Lung (tissue), 12 donors: Measurements from ENCODE around the gene ZFYVE28. TPM values are rescaled to one million over a fixed set of nuclear protein-coding genes. Genes with fewer than 3 reads are reported as not detected.
A peak's percentile ranks its signal among the peaks of the same experiment; 100 is the strongest.

Experiments
- ATAC-seq: fragments of 200-7000 bp; cut with Tn5 transposase; one replicate; pipeline ENCODE4 v1.9.1; 2020; ENCODE audit warnings: moderate number of reproducible peaks; ENCODE audit not compliant: insufficient read depth, low FRiP score
- DNase-seq, 3 donors: peaks; one replicate each; pipeline ENCODE4 v3.0.0-alpha.2; 2013 to 2017
- H3K27ac ChIP-seq, 2 donors: one replicate each; pipeline ENCODE4 v1.5.1; 2013; ENCODE audit warnings: mild to moderate bottlenecking in 2 of 2, moderate library complexity in 2 of 2, control low read depth in 1 of 2, inconsistent platforms in 1 of 2, low read depth in 1 of 2, low read length in 1 of 2
- H3K27me3 ChIP-seq, 3 donors: one replicate each; pipeline ENCODE4 v1.5.1; 2013; ENCODE audit warnings: low read length in 2 of 3; ENCODE audit not compliant: control insufficient read depth in 3 of 3, insufficient read depth in 3 of 3
- H3K36me3 ChIP-seq, 4 donors: one replicate each; pipeline ENCODE4 v1.5.1; 2013; ENCODE audit warnings: low read length in 4 of 4, mild to moderate bottlenecking in 1 of 4, moderate library complexity in 1 of 4; ENCODE audit not compliant: control insufficient read depth in 4 of 4, insufficient read depth in 4 of 4
- H3K4me1 ChIP-seq, 5 donors: one replicate each; pipeline ENCODE4 v1.5.1; 2013; ENCODE audit warnings: low read length in 5 of 5, mild to moderate bottlenecking in 2 of 5, moderate library complexity in 1 of 5; ENCODE audit not compliant: control insufficient read depth in 5 of 5, insufficient read depth in 5 of 5
- H3K4me3 ChIP-seq: one replicate; pipeline ENCODE4 v1.5.1; 2013; ENCODE audit warnings: mild to moderate bottlenecking, control low read depth, moderate library complexity
- H3K9ac ChIP-seq, 2 donors: one replicate each; pipeline ENCODE4 v1.5.1; 2013; ENCODE audit warnings: low read length in 2 of 2, control low read depth in 1 of 2; ENCODE audit not compliant: insufficient read depth in 1 of 2
- H3K9me3 ChIP-seq, 4 donors: one replicate each; pipeline ENCODE4 v1.5.1; 2013; ENCODE audit warnings: low read length in 3 of 4, mild to moderate bottlenecking in 1 of 4, moderate library complexity in 1 of 4; ENCODE audit not compliant: control insufficient read depth in 4 of 4, insufficient read depth in 3 of 4
- CTCF ChIP-seq: IDR thresholded peaks from 2 replicates; pipeline ENCODE4 v1.5.1; 2012; ENCODE audit warnings: mild to moderate bottlenecking; ENCODE audit errors: control extremely low read depth, extremely low read depth
- WGBS, 2 donors: extraction: QIAGEN DNeasy Blood & Tissue Kit; methylation state at CpG; one replicate each; pipeline ENCODE4 v1.1.7; 2013; 5-methylcytosine and 5-hydroxymethylcytosine counted together
- polyA plus RNA-seq, 2 donors: library from polyadenylated mRNA; stranded (reverse); fragments of 200-250 nt; gene quantifications; one replicate each; pipeline ENCODE4 v1.2.1, GENCODE V29; 2013
- total RNA-seq, 2 donors: library from RNA; depleted of rRNA in 1 of 2; stranded (reverse); fragments of >200 nt in 1 of 2; gene quantifications; one replicate each; pipeline ENCODE4 v1.2.1, GENCODE V29; 2014 to 2021
- donor health status: control.
- donor health status: control.
- donor health status: Bipolar disorder and iron deficiency.
- donor health status: healthy.
- donor health status: DM: yes; HTN: yes; CAD: no.

ZFYVE28 gene
- total and polyA plus RNA-seq, 4 donors = 6.8 to 10.3 (median 7.6) TPM

GRCh38 chr4:2260344-2261109 is 157.9 kb downstream of the ZFYVE28 start:
- H3K4me1 ChIP-seq = peaks cover 8 to 59% (median 28%) of the 10 kb centered on the region in 5 donors

GRCh38 chr4:2259541-2260343 is 158.7 kb downstream of the ZFYVE28 start:
- Histone ChIP-seq H3K9ac (no peak overlapping the region), H3K4me3 (peak overlapping the region; percentile 81), H3K4me1 (peaks cover 8 to 53% (median 24%) of the 10 kb centered on the region in 5 donors), H3K36me3 (peaks cover 0 to 34% (median 13%) of the 10 kb centered on the region in 4 donors), H3K27ac (peak overlapping the region in 1 of 2 donors; percentile 91), H3K27me3 (no peaks in the 10 kb centered on the region), H3K9me3 (no peaks in the 10 kb centered on the region)
- TF ChIP-seq CTCF = no peak
- WGBS, 2 donors = 82% methylated on average over 15 of the region's 15 CpGs
- ATAC-seq (no peak), DNase-seq (peak in 1 of 3 donors; percentile 9)

More at GRCh38 chr4:2260344-2261109, 157.9 kb downstream of the ZFYVE28 start:
- DNase-seq = peak in 1 of 3 donors; percentile 9
- Histone ChIP-seq H3K9ac (peak overlapping the region; percentile 28 to 55), H3K4me3 (peak overlapping the region; percentile 81), H3K27me3 (no peaks in the 10 kb centered on the region), H3K9me3 (no peaks in the 10 kb centered on the region), H3K36me3 (peaks cover 0 to 29% (median 11%) of the 10 kb centered on the region in 4 donors), H3K27ac (peak overlapping the region; percentile 64 to 91)
- no peak for ATAC-seq
- no peak for TF ChIP-seq CTCF
- 34 to 43% methylated on average over 23 of the region's 23 CpGs for WGBS, 2 donors

DNA sequence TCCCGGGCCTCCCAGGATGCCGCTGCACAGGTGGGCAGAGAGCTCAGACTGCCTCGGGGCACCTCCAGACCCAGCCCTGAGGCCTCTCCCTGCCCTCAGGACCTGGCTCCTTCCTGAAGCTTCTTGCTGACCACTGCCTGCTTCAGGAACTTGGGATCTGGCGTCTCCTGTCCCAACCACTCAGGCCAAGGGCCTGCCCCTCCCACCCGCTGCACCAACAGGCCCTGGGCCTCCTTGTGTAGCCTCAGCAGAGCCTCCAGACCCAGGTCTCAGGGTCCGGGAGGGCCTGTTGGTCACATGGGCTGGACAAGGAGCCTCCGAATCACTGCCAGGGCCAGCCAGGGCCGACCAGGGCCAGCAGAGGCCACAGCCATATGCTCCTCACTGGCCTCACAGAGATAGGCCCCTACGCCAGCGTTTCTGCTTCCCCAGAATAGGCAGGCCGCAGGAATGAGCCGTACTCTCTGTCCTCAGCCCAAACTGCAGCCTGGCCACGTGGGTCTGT is 159.4 kb downstream of the ZFYVE28 start:
- Histone ChIP-seq H3K9me3 (no peaks in the 10 kb centered on the region), H3K4me1 (peaks cover 8 to 51% (median 24%) of the 10 kb centered on the region in 5 donors), H3K36me3 (peaks cover 0 to 37% (median 16%) of the 10 kb centered on the region in 4 donors), H3K4me3 (no peak overlapping the region), H3K27ac (peak overlapping the region in 1 of 2 donors; percentile 91), H3K9ac (no peak overlapping the region), H3K27me3 (no peaks in the 10 kb centered on the region)
- WGBS, 2 donors = 75 to 81% methylated on average over 13 of the region's 13 CpGs
- DNase-seq (no peak), ATAC-seq (no peak)
- TF ChIP-seq CTCF = no peak
